Measurements from ENCODE around the gene MLANA. TPM values are rescaled to one million over a fixed set of nuclear protein-coding genes. Genes with fewer than 3 reads are reported as not detected.

MLANA gene
- total RNA-seq, 6 experiments from 2014 or later, result not detected

- no peak overlapping the region for H3K27ac Mint-ChIP-seq
- H3K27me3 Mint-ChIP-seq (ENCODE audit: insufficient read depth), result no peaks in the 10 kb centered on the region
- no peaks in the 10 kb centered on the region for H3K4me1 Mint-ChIP-seq (ENCODE audit: low read depth)
- TF ChIP-seq CTCF (IDR thresholded peaks at IDR 0.05), result no peak
- no peaks in the 10 kb centered on the region for H3K9me3 Mint-ChIP-seq
- DNase-seq, result no peak
- no peaks in the 10 kb centered on the region for H3K36me3 Mint-ChIP-seq (ENCODE audit: low read depth)
- H3K4me3 Mint-ChIP-seq, result no peak overlapping the region
These were observed 67.6 kb downstream of the MLANA start for GRCh38 chr9:5958273-5958672.

Other genes starting within 250 kb of the MLANA start
- 1 to 10 TPM; 5.1 to 7.5 (median 6.8) TPM for gene ERMP1, start 57.8 kb upstream of the MLANA start, total RNA-seq (2021; fragmentation: NEBNext Ultra II Directional; extraction: Animal tissue kit (Norgen Biotek cat#: 25700))
- gene RANBP6, start 124.7 kb downstream of the MLANA start, total RNA-seq (2021; fragmentation: NEBNext Ultra II Directional; extraction: Animal tissue kit (Norgen Biotek cat#: 25700)), result 10 to 100 TPM; 23.5 to 31.7 (median 24.5) TPM

Data from HFFc6 (cell line).